Left ventricle myocardium inferior (tissue), 1 donor: Measurements from ENCODE around the gene COL4A2. TPM values are rescaled to one million over a fixed set of nuclear protein-coding genes. Genes with fewer than 3 reads are reported as not detected.

Source experiments
- DNase-seq: peaks from one replicate; pipeline ENCODE4 v3.0.0-alpha.2; 2020
- H3K27ac ChIP-seq: fragments of 200-600 bp; replicated peaks from 2 replicates; pipeline ENCODE4 v1.8.0; 2021
- H3K27me3 ChIP-seq: fragments of 200-600 bp; 2 replicates; pipeline ENCODE4 v1.8.0; 2021; ENCODE audit warnings: low read depth
- H3K36me3 ChIP-seq: fragments of 200-600 bp; 2 replicates; pipeline ENCODE4 v1.8.0; 2021
- H3K4me1 ChIP-seq: fragments of 200-600 bp; 2 replicates; pipeline ENCODE4 v1.8.0; 2021
- H3K4me3 ChIP-seq: fragments of 200-600 bp; 2 replicates; pipeline ENCODE4 v1.8.0; 2021; ENCODE audit warnings: mild to moderate bottlenecking, moderate library complexity
- H3K9me3 ChIP-seq: fragments of 200-600 bp; replicated peaks from 2 replicates; pipeline ENCODE4 v1.8.0; 2021
- CTCF ChIP-seq: fragments of 200-600 bp; IDR thresholded peaks from 2 replicates; pipeline ENCODE4 v1.8.0; 2021; ENCODE audit warnings: antibody characterized with exemption, mild to moderate bottlenecking, borderline replicate concordance
- intact Hi-C: fragments of 100-400 bp; cut with micrococcal nuclease; formaldehyde crosslinking; loops from one replicate; pipeline ENCODE4 v1.11.0; 2022
- total RNA-seq: library from RNA; stranded (reverse); fragmentation: NEBNext Ultra II Directional; extraction: Animal tissue kit (Norgen Biotek cat#: 25700); gene quantifications from one replicate; pipeline ENCODE4 v1.2.1, GENCODE V29; 2021
- donor health status: DM: no; HTN: yes; CAD: no; lungs with severe emphysema.

COL4A2 gene
- total RNA-seq, 1 donor from 2014 or later: 117 TPM

GRCh38 chr13:110407021-110407420 is 99.9 kb downstream of the COL4A2 start:
- Histone ChIP-seq H3K4me3 (peak overlapping the region; percentile 2), H3K36me3 (no peaks in the 10 kb centered on the region), H3K9me3 (no peaks in the 10 kb centered on the region), H3K27ac (peak overlapping the region; percentile 81), H3K4me1 (peaks cover 85% of the 10 kb centered on the region), H3K27me3 (no peaks in the 10 kb centered on the region)
- intact Hi-C loops: no loop called here
- TF ChIP-seq CTCF: no peak
- DNase-seq: no peak

- H3K27me3 ChIP-seq: no peaks in the 10 kb centered on the region
- TF ChIP-seq CTCF: no peak
- peak overlapping the region; percentile 81 for H3K27ac ChIP-seq
- H3K36me3 ChIP-seq: no peaks in the 10 kb centered on the region
- peaks cover 89% of the 10 kb centered on the region for H3K4me1 ChIP-seq
- H3K4me3 ChIP-seq: peak overlapping the region; percentile 2
- no peak for DNase-seq
- intact Hi-C loops: no loop called here
- no peaks in the 10 kb centered on the region for H3K9me3 ChIP-seq
These were observed 100.4 kb downstream of the COL4A2 start for GRCh38 chr13:110407531-110407930.

- Histone ChIP-seq H3K27ac (peak overlapping the region; percentile 81), H3K36me3 (no peaks in the 10 kb centered on the region), H3K27me3 (no peaks in the 10 kb centered on the region), H3K4me3 (no peak overlapping the region), H3K4me1 (peaks cover 89% of the 10 kb centered on the region), H3K9me3 (no peaks in the 10 kb centered on the region)
- TF ChIP-seq CTCF: no peak
- no peak for DNase-seq
- intact Hi-C loops: no loop called here
These were observed 101.2 kb downstream of the COL4A2 start for GRCh38 chr13:110408286-110408685.

GRCh38 chr13:110409581-110409992 is 102.5 kb downstream of the COL4A2 start:
- peak overlapping the region; percentile 44 for H3K4me3 ChIP-seq
- no peaks in the 10 kb centered on the region for H3K9me3 ChIP-seq
- no peaks in the 10 kb centered on the region for H3K36me3 ChIP-seq
- TF ChIP-seq CTCF: no peak
- no peak for DNase-seq
- H3K4me1 ChIP-seq: peaks cover 97% of the 10 kb centered on the region
- intact Hi-C loops: no loop called here
- no peaks in the 10 kb centered on the region for H3K27me3 ChIP-seq
- H3K27ac ChIP-seq: peak overlapping the region; percentile 88

- Histone ChIP-seq H3K4me1 (peaks cover 97% of the 10 kb centered on the region), H3K9me3 (no peaks in the 10 kb centered on the region), H3K4me3 (no peak overlapping the region), H3K27ac (peak overlapping the region; percentile 88), H3K36me3 (no peaks in the 10 kb centered on the region), H3K27me3 (no peaks in the 10 kb centered on the region)
- intact Hi-C loops: loop anchor here (10.0 kb wide), 1 partner anchor 105 kb away; the partner anchor contains the start of genes COL4A1 and COL4A2
- no peak for DNase-seq
- no peak for TF ChIP-seq CTCF
These were observed 102.9 kb downstream of the COL4A2 start for GRCh38 chr13:110410000-110410399.
